Thymus (tissue), 11 donors: ENCODE data around the gene VAPB. TPM values are rescaled to one million over a fixed set of nuclear protein-coding genes. Genes with fewer than 3 reads are reported as not detected.
A peak's percentile ranks its signal among the peaks of the same experiment; 100 is the strongest.
"Not testable (repeated sequence)": the region's sequence is repeated elsewhere in the genome, so short reads cannot be mapped to it uniquely, and the experiment has no call there.

Source experiments
- DNase-seq, 9 donors: peaks; one replicate each; pipeline ENCODE4 v3.0.0-alpha.2; 2013; ENCODE audit warnings: low spot score in 9 of 9, low read depth in 6 of 9, missing footprints in 1 of 9
- H3K27ac ChIP-seq, 2 donors: one replicate each; pipeline ENCODE4 v1.5.1; 2013; ENCODE audit warnings: control low read depth in 1 of 2, low read depth in 1 of 2, low read length in 1 of 2, mild to moderate bottlenecking in 1 of 2, moderate library complexity in 1 of 2
- H3K27me3 ChIP-seq, 2 donors: one replicate each; pipeline ENCODE4 v1.5.1; 2013; ENCODE audit warnings: low read length in 1 of 2; ENCODE audit not compliant: control insufficient read depth in 2 of 2, insufficient read depth in 1 of 2
- H3K36me3 ChIP-seq, 2 donors: one replicate each; pipeline ENCODE4 v1.5.1; 2013; ENCODE audit warnings: low read length in 1 of 2, mild to moderate bottlenecking in 1 of 2, moderate library complexity in 1 of 2; ENCODE audit not compliant: control insufficient read depth in 2 of 2, insufficient read depth in 2 of 2
- H3K4me1 ChIP-seq, 2 donors: one replicate each; pipeline ENCODE4 v1.5.1; 2013; ENCODE audit warnings: low read length in 2 of 2; ENCODE audit not compliant: control insufficient read depth in 2 of 2, insufficient read depth in 2 of 2
- H3K4me3 ChIP-seq, 2 donors: one replicate each; pipeline ENCODE4 v1.5.1; 2013; ENCODE audit warnings: low read length in 2 of 2, control low read depth in 1 of 2, mild to moderate bottlenecking in 1 of 2
- H3K9me3 ChIP-seq, 2 donors: one replicate each; pipeline ENCODE4 v1.5.1; 2013; ENCODE audit warnings: low read length in 1 of 2, mild to moderate bottlenecking in 1 of 2; ENCODE audit not compliant: control insufficient read depth in 2 of 2, insufficient read depth in 1 of 2
- WGBS: extraction: QIAGEN DNeasy Blood & Tissue Kit; methylation state at CpG from one replicate; pipeline ENCODE4 v1.1.7; 2013; 5-methylcytosine and 5-hydroxymethylcytosine counted together
- polyA plus RNA-seq: library from polyadenylated mRNA; stranded (reverse); fragments of 200-250 nt; gene quantifications from one replicate; pipeline ENCODE4 v1.2.3, GENCODE V29; 2013
- total RNA-seq: library from RNA; stranded (reverse); fragments of 120-200 nt; gene quantifications from one replicate; pipeline ENCODE4 v1.2.4, GENCODE V29; 2013
- donor health status: healthy.

The VAPB gene
- total and polyA plus RNA-seq, 2 donors, result 7.6 to 29.0 TPM

GRCh38 chr20:58420798-58421496 is 31.9 kb downstream of the VAPB start:
- Histone ChIP-seq H3K27ac (no peak overlapping the region), H3K4me3 (no peak overlapping the region), H3K36me3 (peaks cover 11 to 20% of the 10 kb centered on the region in 2 donors)

GRCh38 chr20:58421497-58421850 is 32.4 kb downstream of the VAPB start:
- Histone ChIP-seq H3K9me3 (no peaks in the 10 kb centered on the region), H3K4me3 (no peak overlapping the region), H3K4me1 (no peaks in the 10 kb centered on the region), H3K27me3 (no peaks in the 10 kb centered on the region), H3K36me3 (peaks cover 16 to 24% of the 10 kb centered on the region in 2 donors), H3K27ac (no peak overlapping the region)
- 98% methylated on average over 1 of the region's 1 CpG for WGBS
- no peak for DNase-seq

More at GRCh38 chr20:58420798-58421496, 31.9 kb downstream of the VAPB start:
- DNase-seq, result no peak
- WGBS, result 97% methylated on average over 5 of the region's 5 CpGs
- Histone ChIP-seq H3K9me3 (no peaks in the 10 kb centered on the region), H3K4me1 (peaks cover 0 to 3% of the 10 kb centered on the region in 2 donors), H3K27me3 (no peaks in the 10 kb centered on the region)

GRCh38 chr20:58424218-58424969 is 35.4 kb downstream of the VAPB start:
- Histone ChIP-seq H3K27me3 (no peaks in the 10 kb centered on the region), H3K4me3 (no peak overlapping the region), H3K9me3 (no peaks in the 10 kb centered on the region), H3K4me1 (no peaks in the 10 kb centered on the region), H3K36me3 (peaks cover 15 to 20% of the 10 kb centered on the region in 2 donors), H3K27ac (peak overlapping the region in 1 of 2 donors; percentile 11)
- DNase-seq, result no peak
- WGBS, result 96% methylated on average over 6 of the region's 6 CpGs

GRCh38 chr20:58427571-58427970 is 38.5 kb downstream of the VAPB start:
- 98% methylated on average over 3 of the region's 3 CpGs for WGBS
- H3K27ac ChIP-seq, H3K4me3 ChIP-seq, H3K27me3 ChIP-seq, H3K4me1 ChIP-seq, H3K9me3 ChIP-seq, DNase-seq: not testable (repeated sequence)
- H3K36me3 ChIP-seq, result peaks cover 5 to 20% of the 10 kb centered on the region in 2 donors

- Histone ChIP-seq H3K36me3 (peaks cover 5 to 20% of the 10 kb centered on the region in 2 donors), H3K27me3 (no peaks in the 10 kb centered on the region), H3K9me3 (no peaks in the 10 kb centered on the region), H3K4me3 (no peak overlapping the region), H3K27ac (no peak overlapping the region), H3K4me1 (peaks cover 4% of the 10 kb centered on the region in 2 donors)
- over 99% methylated on average over 2 of the region's 2 CpGs for WGBS
- no peak for DNase-seq
These were observed 39.3 kb downstream of the VAPB start for GRCh38 chr20:58428364-58428763.

GRCh38 chr20:58429303-58429702 is 40.3 kb downstream of the VAPB start:
- no peak overlapping the region for H3K27ac ChIP-seq
- no peaks in the 10 kb centered on the region for H3K27me3 ChIP-seq
- 87% methylated on average over 7 of the region's 7 CpGs for WGBS
- H3K9me3 ChIP-seq, result no peaks in the 10 kb centered on the region
- no peak for DNase-seq
- H3K4me1 ChIP-seq, result peaks cover 4% of the 10 kb centered on the region in 2 donors
- H3K4me3 ChIP-seq, result no peak overlapping the region
- H3K36me3 ChIP-seq, result peaks cover 5 to 20% of the 10 kb centered on the region in 2 donors

- Histone ChIP-seq H3K9me3 (no peaks in the 10 kb centered on the region), H3K27ac (no peak overlapping the region), H3K36me3 (peaks cover 5 to 9% of the 10 kb centered on the region in 2 donors), H3K27me3 (no peaks in the 10 kb centered on the region), H3K4me1 (peaks cover 4% of the 10 kb centered on the region in 2 donors), H3K4me3 (no peak overlapping the region)
- WGBS, result 98% methylated on average over 2 of the region's 2 CpGs
- no peak for DNase-seq
These were observed 42.1 kb downstream of the VAPB start for GRCh38 chr20:58431134-58431533.

GRCh38 chr20:58432186-58432954 is 43.3 kb downstream of the VAPB start:
- H3K27me3 ChIP-seq, result no peaks in the 10 kb centered on the region
- H3K4me3 ChIP-seq, result no peak overlapping the region
- WGBS, result 98% methylated on average over 3 of the region's 3 CpGs
- H3K36me3 ChIP-seq, result peaks cover 3 to 4% of the 10 kb centered on the region in 2 donors
- DNase-seq, result no peak
- no peak overlapping the region for H3K27ac ChIP-seq
- H3K4me1 ChIP-seq, result peaks cover 4% of the 10 kb centered on the region in 2 donors
- H3K9me3 ChIP-seq, result no peaks in the 10 kb centered on the region
